NCI-H69 (cell line): ENCODE data around the gene ABHD11.

ENCODE experiments used
- DNase-seq: peaks from one replicate; lab custom pipeline; 2025; lab: John Stamatoyannopoulos, UW

ABHD11 gene

GRCh38 chr7:73700581-73701134 lies 37.9 kb downstream of the ABHD11 start:
- no peak for DNase-seq

GRCh38 chr7:73700069-73700423 lies 38.6 kb downstream of the ABHD11 start:
- DNase-seq, result no peak

GRCh38 chr7:73699370-73700068 lies 39.1 kb downstream of the ABHD11 start:
- DNase-seq, result no peak

- no peak for DNase-seq
These were observed 40.2 kb downstream of the ABHD11 start for GRCh38 chr7:73698410-73698809.

GRCh38 chr7:73696372-73696771 lies 42.2 kb downstream of the ABHD11 start:
- no peak for DNase-seq

- no peak for DNase-seq
These were observed 48.0 kb downstream of the ABHD11 start for GRCh38 chr7:73690646-73691045.

- no peak for DNase-seq
These were observed 50.3 kb downstream of the ABHD11 start for GRCh38 chr7:73688288-73688687.
